ACC112 (cell line): ENCODE data around the gene SIPA1L2.
A peak's percentile ranks its signal among the peaks of the same experiment; 100 is the strongest.

ENCODE experiments used
- H2AFZ ChIP-seq: fragments of 200-600 bp; sonication (generic); one replicate; pipeline ENCODE4 v1.6.0; 2017; ENCODE audit warnings: antibody characterized with exemption, low read length; ENCODE audit not compliant: unreplicated experiment
- H3K27ac ChIP-seq: fragments of 200-600 bp; sonication (generic); 2 replicates; pipeline ENCODE4 v1.5.1; 2014; ENCODE audit warnings: low read depth, mild to moderate bottlenecking, antibody characterized with exemption, low read length, moderate library complexity
- H3K27me3 ChIP-seq: fragments of 200-600 bp; sonication (generic); 2 replicates; pipeline ENCODE4 v1.6.1; 2014; ENCODE audit warnings: mild to moderate bottlenecking, antibody characterized with exemption, low read length, moderate library complexity, mixed read lengths; ENCODE audit not compliant: insufficient read depth
- H3K36me3 ChIP-seq: fragments of 200-600 bp; sonication (generic); 2 replicates; pipeline ENCODE4 v1.6.1; 2016; ENCODE audit warnings: mild to moderate bottlenecking, antibody characterized with exemption, low read length, moderate library complexity, mixed read lengths; ENCODE audit not compliant: insufficient read depth
- H3K4me1 ChIP-seq: fragments of 200-600 bp; sonication (generic); one replicate; pipeline ENCODE4 v1.6.1; 2016; ENCODE audit warnings: low read length, mixed read lengths; ENCODE audit not compliant: insufficient read depth, unreplicated experiment, control insufficient read depth
- H3K4me3 ChIP-seq: fragments of 200-600 bp; sonication (generic); 2 replicates; pipeline ENCODE4 v1.5.1; 2014; ENCODE audit warnings: mild to moderate bottlenecking, low read depth, low read length
- H3K79me2 ChIP-seq: fragments of 200-600 bp; sonication (generic); one replicate; pipeline ENCODE4 v1.6.0; 2016; ENCODE audit warnings: low read length; ENCODE audit not compliant: control insufficient read depth, unreplicated experiment, insufficient read depth

The SIPA1L2 gene

DNA sequence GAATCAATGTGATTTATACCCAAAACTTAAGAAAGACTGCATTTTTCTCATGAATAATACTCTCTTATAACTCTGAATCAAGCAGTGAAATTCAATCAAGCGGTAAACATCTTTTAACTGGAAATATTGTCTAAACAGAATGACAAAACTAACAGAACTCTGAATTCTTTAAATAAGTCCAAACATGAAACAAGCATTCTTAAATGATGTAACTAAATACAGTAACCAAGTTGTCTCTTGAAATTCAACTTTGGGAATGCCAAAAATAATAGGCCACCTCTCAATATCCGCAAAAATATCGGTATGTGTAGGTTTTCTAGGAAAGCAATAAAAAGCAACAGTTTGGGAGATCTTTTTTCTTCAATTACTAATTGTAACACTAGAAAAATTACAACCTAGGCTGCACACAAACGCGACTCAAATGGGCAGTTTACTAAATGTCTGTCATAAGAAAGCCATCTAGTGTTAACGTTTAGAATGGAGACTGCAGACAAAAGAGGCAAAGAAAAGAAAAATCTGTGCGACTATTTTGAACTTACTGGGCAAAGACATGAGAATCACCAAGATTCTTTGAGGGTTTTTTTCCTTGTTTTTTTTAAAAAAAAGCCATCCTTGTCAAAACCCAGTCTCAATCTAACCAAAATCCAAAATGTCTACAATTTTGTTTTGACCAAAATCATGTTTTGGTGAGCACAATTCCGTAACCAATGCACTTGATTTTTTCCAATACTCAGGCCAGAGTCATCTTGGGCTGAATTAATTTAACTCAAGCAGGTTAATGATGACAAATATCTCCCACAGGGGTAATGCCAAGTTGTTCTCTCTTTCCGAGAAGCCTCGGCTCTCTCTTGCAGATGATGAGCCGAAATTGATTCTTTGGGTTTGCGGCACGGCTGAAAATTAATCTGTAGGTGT is 1.3 kb downstream of the SIPA1L2 start:
- Histone ChIP-seq H3K4me1 (peaks cover 7% of the 10 kb centered on the region), H3K27ac (no peak overlapping the region), H3K36me3 (no peaks in the 10 kb centered on the region), H2AFZ (peak overlapping the region; percentile 68), H3K79me2 (peaks cover 3% of the 10 kb centered on the region), H3K27me3 (no peaks in the 10 kb centered on the region; the same call in 1 of the 2 replicates), H3K4me3 (peak overlapping the region; percentile 77)

DNA sequence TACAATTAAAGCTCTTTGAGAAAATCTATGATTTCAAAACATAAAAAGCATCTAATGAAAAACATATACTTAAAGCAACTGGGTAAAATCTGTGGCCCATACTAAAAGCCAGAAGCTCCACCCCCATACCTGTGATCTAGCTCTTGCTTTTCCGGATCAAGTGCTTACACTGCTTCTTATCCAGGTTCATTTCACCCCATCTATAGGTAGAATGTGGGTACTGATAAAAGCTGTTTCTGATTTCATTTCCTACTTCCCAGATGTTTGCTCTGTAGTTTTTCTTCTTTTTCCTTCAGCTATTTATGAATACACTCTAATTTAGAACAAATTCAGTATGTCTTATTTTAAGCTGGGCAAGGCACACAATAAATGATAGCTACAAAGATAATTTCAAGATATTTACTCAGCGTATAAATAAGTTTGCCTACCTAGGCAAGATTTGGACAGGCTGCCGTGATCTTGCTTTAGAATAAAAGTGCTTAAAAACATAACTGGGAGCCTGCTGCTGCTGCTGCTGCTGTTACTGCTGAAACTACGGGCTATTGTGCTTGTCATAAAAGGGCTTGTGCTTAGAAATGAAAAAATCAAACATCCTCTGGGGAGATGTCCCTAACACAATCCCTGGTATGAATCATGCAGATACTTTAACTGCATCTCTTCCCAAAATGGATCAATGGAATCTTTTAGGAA is 2.1 kb downstream of the SIPA1L2 start:
- Histone ChIP-seq H3K4me1 (peaks cover 7% of the 10 kb centered on the region), H2AFZ (no peak overlapping the region), H3K79me2 (peaks cover 3% of the 10 kb centered on the region), H3K27ac (no peak overlapping the region), H3K4me3 (peak overlapping the region; percentile 77), H3K27me3 (no peaks in the 10 kb centered on the region; the same call in 1 of the 2 replicates), H3K36me3 (no peaks in the 10 kb centered on the region)

- H3K27ac ChIP-seq = no peak overlapping the region
- no peak overlapping the region for H3K4me3 ChIP-seq
- H2AFZ ChIP-seq = no peak overlapping the region
- peaks cover 3% of the 10 kb centered on the region for H3K79me2 ChIP-seq
- H3K27me3 ChIP-seq = no peaks in the 10 kb centered on the region; the same call in 1 of the 2 replicates
- H3K4me1 ChIP-seq = peaks cover 7% of the 10 kb centered on the region
- H3K36me3 ChIP-seq = no peaks in the 10 kb centered on the region
Observed at GRCh38 chr1:232627171-232627570, 2.8 kb downstream of the SIPA1L2 start.

- Histone ChIP-seq H3K27me3 (no peaks in the 10 kb centered on the region; the same call in 1 of the 2 replicates), H3K4me1 (peaks cover 7% of the 10 kb centered on the region), H3K4me3 (no peak overlapping the region), H3K79me2 (peaks cover 3% of the 10 kb centered on the region), H3K36me3 (no peaks in the 10 kb centered on the region), H3K27ac (no peak overlapping the region), H2AFZ (no peak overlapping the region)
Observed at GRCh38 chr1:232626452-232626851, 3.5 kb downstream of the SIPA1L2 start.

- Histone ChIP-seq H3K36me3 (no peaks in the 10 kb centered on the region), H3K27me3 (no peaks in the 10 kb centered on the region; the same call in 1 of the 2 replicates), H2AFZ (no peak overlapping the region), H3K4me1 (peaks cover 13% of the 10 kb centered on the region), H3K4me3 (no peak overlapping the region), H3K27ac (no peak overlapping the region), H3K79me2 (peaks cover 3% of the 10 kb centered on the region)
Observed at GRCh38 chr1:232625319-232625868, 4.5 kb downstream of the SIPA1L2 start.

- H3K36me3 ChIP-seq = no peaks in the 10 kb centered on the region
- peaks cover 15% of the 10 kb centered on the region for H3K4me1 ChIP-seq
- peaks cover 3% of the 10 kb centered on the region for H3K79me2 ChIP-seq
- H3K4me3 ChIP-seq = no peak overlapping the region
- H3K27ac ChIP-seq = no peak overlapping the region
- no peak overlapping the region for H2AFZ ChIP-seq
- H3K27me3 ChIP-seq = no peaks in the 10 kb centered on the region; the same call in 1 of the 2 replicates
Observed at GRCh38 chr1:232624546-232625281, 5.2 kb downstream of the SIPA1L2 start.

GRCh38 chr1:232622981-232623380 is 7.0 kb downstream of the SIPA1L2 start:
- Histone ChIP-seq H3K4me1 (peaks cover 13% of the 10 kb centered on the region), H3K27ac (no peak overlapping the region), H3K27me3 (no peaks in the 10 kb centered on the region), H3K4me3 (no peak overlapping the region), H3K79me2 (peaks cover 3% of the 10 kb centered on the region), H2AFZ (no peak overlapping the region), H3K36me3 (no peaks in the 10 kb centered on the region)

- H3K79me2 ChIP-seq = peaks cover 3% of the 10 kb centered on the region
- H3K27ac ChIP-seq = no peak overlapping the region
Observed at GRCh38 chr1:232622378-232622777, 7.6 kb downstream of the SIPA1L2 start.

GRCh38 chr1:232621050-232621449 is 8.9 kb downstream of the SIPA1L2 start:
- Histone ChIP-seq H3K79me2 (peaks cover 3% of the 10 kb centered on the region), H3K36me3 (no peaks in the 10 kb centered on the region), H3K27ac (no peak overlapping the region), H3K27me3 (no peaks in the 10 kb centered on the region), H2AFZ (no peak overlapping the region), H3K4me1 (peaks cover 9% of the 10 kb centered on the region), H3K4me3 (no peak overlapping the region)

More at GRCh38 chr1:232622378-232622777, 7.6 kb downstream of the SIPA1L2 start:
- Histone ChIP-seq H3K36me3 (no peaks in the 10 kb centered on the region), H2AFZ (no peak overlapping the region), H3K27me3 (no peaks in the 10 kb centered on the region), H3K4me3 (no peak overlapping the region), H3K4me1 (peaks cover 9% of the 10 kb centered on the region)

GRCh38 chr1:232620356-232620969 is 9.5 kb downstream of the SIPA1L2 start:
- Histone ChIP-seq H2AFZ (no peak overlapping the region), H3K27me3 (no peaks in the 10 kb centered on the region), H3K36me3 (no peaks in the 10 kb centered on the region), H3K4me1 (peaks cover 9% of the 10 kb centered on the region), H3K4me3 (no peak overlapping the region), H3K79me2 (peaks cover 1% of the 10 kb centered on the region), H3K27ac (no peak overlapping the region)
